Astrocyte (in vitro differentiated cells and primary cell): ENCODE results near the gene ISL2. TPM values are rescaled to one million over a fixed set of nuclear protein-coding genes. Genes with fewer than 3 reads are reported as not detected.

ENCODE experiments used
- DNase-seq: peaks from one replicate; pipeline ENCODE4 v3.0.0-alpha.2; 2010; ENCODE audit warnings: low read depth
- FAIRE-seq: peaks from 2 replicates; lab custom pipeline; 2011; peaks lifted over from hg19 to GRCh38; lab: Jason Lieb, UNC
- H2AFZ ChIP-seq: 2 replicates; pipeline ENCODE4 v1.6.0; 2012; ENCODE audit warnings: low read depth, low read length, inconsistent platforms
- H3K27ac ChIP-seq: 2 replicates; pipeline ENCODE4 v1.5.1; 2011; ENCODE audit warnings: low read depth, low read length, inconsistent platforms
- H3K27me3 ChIP-seq: 2 replicates; pipeline ENCODE4 v1.6.0; 2011; ENCODE audit warnings: low read length, inconsistent platforms; ENCODE audit not compliant: insufficient read depth
- H3K36me3 ChIP-seq: 2 replicates; pipeline ENCODE4 v1.5.1; 2011; ENCODE audit warnings: low read length, inconsistent platforms; ENCODE audit not compliant: insufficient read depth
- H3K4me1 ChIP-seq: 2 replicates; pipeline ENCODE4 v1.5.1; 2011; ENCODE audit warnings: low read length, inconsistent platforms; ENCODE audit not compliant: insufficient read depth
- H3K4me2 ChIP-seq: 2 replicates; pipeline ENCODE4 v1.6.0; 2012; ENCODE audit warnings: low read length, inconsistent platforms
- H3K4me3 ChIP-seq: 2 replicates; pipeline ENCODE4 v1.5.1; 2011; ENCODE audit warnings: low read depth, mild to moderate bottlenecking, low read length, inconsistent platforms; ENCODE audit not compliant: insufficient read depth
- H3K79me2 ChIP-seq: 2 replicates; pipeline ENCODE4 v1.6.0; 2012; ENCODE audit warnings: mild to moderate bottlenecking, low read length, inconsistent platforms; ENCODE audit not compliant: insufficient read depth
- H3K9ac ChIP-seq: 2 replicates; pipeline ENCODE4 v1.6.0; 2012; ENCODE audit warnings: mild to moderate bottlenecking, low read length, inconsistent platforms
- H3K9me3 ChIP-seq: 2 replicates; pipeline ENCODE4 v1.5.1; 2012; ENCODE audit warnings: low read depth, mild to moderate bottlenecking, low read length, inconsistent platforms; ENCODE audit not compliant: insufficient read depth
- H4K20me1 ChIP-seq: 2 replicates; pipeline ENCODE4 v1.6.0; 2012; ENCODE audit warnings: low read length, inconsistent platforms; ENCODE audit not compliant: insufficient read depth
- H3K27ac Mint-ChIP-seq: one replicate; pipeline ENCODE4 v1.8.0; 2021; ENCODE audit warnings: mild to moderate bottlenecking, mixed read lengths; ENCODE audit not compliant: unreplicated experiment
- H3K27me3 Mint-ChIP-seq: one replicate; pipeline ENCODE4 v1.8.0; 2021; ENCODE audit warnings: low read depth, mixed read lengths; ENCODE audit not compliant: unreplicated experiment
- H3K36me3 Mint-ChIP-seq: one replicate; pipeline ENCODE4 v1.8.0; 2021; ENCODE audit warnings: low read depth, mixed read lengths; ENCODE audit not compliant: unreplicated experiment
- H3K4me1 Mint-ChIP-seq: one replicate; pipeline ENCODE4 v1.8.0; 2021; ENCODE audit warnings: low read depth, mixed read lengths; ENCODE audit not compliant: unreplicated experiment
- H3K4me3 Mint-ChIP-seq: one replicate; pipeline ENCODE4 v1.8.0; 2021; ENCODE audit warnings: mild to moderate bottlenecking, moderate library complexity, mixed read lengths; ENCODE audit not compliant: unreplicated experiment
- H3K9me3 Mint-ChIP-seq: one replicate; pipeline ENCODE4 v1.8.0; 2021; ENCODE audit warnings: mild to moderate bottlenecking, mixed read lengths; ENCODE audit not compliant: unreplicated experiment
- CTCF ChIP-seq: IDR thresholded peaks from 2 replicates; pipeline ENCODE4 v1.5.1; 2011; ENCODE audit warnings: low read depth, mild to moderate bottlenecking, inconsistent platforms, low read length, moderate library complexity; ENCODE audit not compliant: insufficient read depth
- EZH2 ChIP-seq: IDR thresholded peaks from 2 replicates; pipeline ENCODE4 v1.6.1; 2012; ENCODE audit warnings: mild to moderate bottlenecking, low read length, inconsistent platforms; ENCODE audit not compliant: insufficient read depth
- total RNA-seq: library from RNA; stranded (reverse); gene quantifications from 2 replicates; pipeline ENCODE4 v1.2.1, GENCODE V29; 2021

ISL2 gene
- total RNA-seq, 1 donor from 2014 or later = 2.1 TPM

- H3K36me3 ChIP-seq = no peaks in the 10 kb centered on the region
- H3K9ac ChIP-seq = no peak overlapping the region
- FAIRE-seq (no peak), DNase-seq (no peak)
- peak overlapping the region; percentile 89 for H3K27ac Mint-ChIP-seq
- H3K36me3 Mint-ChIP-seq = peaks cover 12% of the 10 kb centered on the region
- peaks cover 11% of the 10 kb centered on the region for H3K4me1 ChIP-seq
- peaks cover 24% of the 10 kb centered on the region for H3K9me3 Mint-ChIP-seq
- H3K9me3 ChIP-seq = peaks cover 7% of the 10 kb centered on the region
- H3K4me1 Mint-ChIP-seq = peaks cover 10% of the 10 kb centered on the region
- H4K20me1 ChIP-seq = peaks cover 31% of the 10 kb centered on the region
- H3K27me3 Mint-ChIP-seq = peaks cover 74% of the 10 kb centered on the region
- no peak overlapping the region for H3K4me3 ChIP-seq
- peaks cover 88% of the 10 kb centered on the region for H3K27me3 ChIP-seq
- H2AFZ ChIP-seq = peak overlapping the region; percentile 47
- H3K4me3 Mint-ChIP-seq = peak overlapping the region; percentile 87
- TF ChIP-seq CTCF = no peak
- TF ChIP-seq EZH2 = no peak
- H3K4me2 ChIP-seq = peak overlapping the region; percentile 72
- H3K79me2 ChIP-seq = no peaks in the 10 kb centered on the region
- no peak overlapping the region for H3K27ac ChIP-seq
These were observed 604 bp downstream of the ISL2 start for GRCh38 chr15:76337059-76337695.

GRCh38 chr15:76337696-76338485 lies 1.3 kb downstream of the ISL2 start:
- Histone ChIP-seq H3K27me3 (peaks cover 89% of the 10 kb centered on the region), H3K9me3 (peaks cover 7% of the 10 kb centered on the region), H3K9ac (no peak overlapping the region), H3K4me1 (peaks cover 12% of the 10 kb centered on the region), H2AFZ (peak overlapping the region; percentile 47), H4K20me1 (peaks cover 31% of the 10 kb centered on the region), H3K36me3 (no peaks in the 10 kb centered on the region), H3K79me2 (no peaks in the 10 kb centered on the region), H3K4me3 (no peak overlapping the region), H3K4me2 (peak overlapping the region; percentile 72), H3K27ac (no peak overlapping the region)
- H3K27me3 Mint-ChIP-seq = peaks cover 70% of the 10 kb centered on the region
- peaks cover 10% of the 10 kb centered on the region for H3K4me1 Mint-ChIP-seq
- peaks cover 12% of the 10 kb centered on the region for H3K36me3 Mint-ChIP-seq
- H3K4me3 Mint-ChIP-seq = peak overlapping the region; percentile 87
- no peak for DNase-seq
- H3K27ac Mint-ChIP-seq = peak overlapping the region; percentile 89
- no peak for FAIRE-seq
- peak; percentile 100 for TF ChIP-seq EZH2
- TF ChIP-seq CTCF = no peak
- H3K9me3 Mint-ChIP-seq = peaks cover 25% of the 10 kb centered on the region
